ENCODE results near the gene CEP78. TPM values are rescaled to one million over a fixed set of nuclear protein-coding genes. Genes with fewer than 3 reads are reported as not detected.

Gene CEP78
- total RNA-seq, 2 donors from 2014 or later, result 52.8 to 71.6 TPM

DNA sequence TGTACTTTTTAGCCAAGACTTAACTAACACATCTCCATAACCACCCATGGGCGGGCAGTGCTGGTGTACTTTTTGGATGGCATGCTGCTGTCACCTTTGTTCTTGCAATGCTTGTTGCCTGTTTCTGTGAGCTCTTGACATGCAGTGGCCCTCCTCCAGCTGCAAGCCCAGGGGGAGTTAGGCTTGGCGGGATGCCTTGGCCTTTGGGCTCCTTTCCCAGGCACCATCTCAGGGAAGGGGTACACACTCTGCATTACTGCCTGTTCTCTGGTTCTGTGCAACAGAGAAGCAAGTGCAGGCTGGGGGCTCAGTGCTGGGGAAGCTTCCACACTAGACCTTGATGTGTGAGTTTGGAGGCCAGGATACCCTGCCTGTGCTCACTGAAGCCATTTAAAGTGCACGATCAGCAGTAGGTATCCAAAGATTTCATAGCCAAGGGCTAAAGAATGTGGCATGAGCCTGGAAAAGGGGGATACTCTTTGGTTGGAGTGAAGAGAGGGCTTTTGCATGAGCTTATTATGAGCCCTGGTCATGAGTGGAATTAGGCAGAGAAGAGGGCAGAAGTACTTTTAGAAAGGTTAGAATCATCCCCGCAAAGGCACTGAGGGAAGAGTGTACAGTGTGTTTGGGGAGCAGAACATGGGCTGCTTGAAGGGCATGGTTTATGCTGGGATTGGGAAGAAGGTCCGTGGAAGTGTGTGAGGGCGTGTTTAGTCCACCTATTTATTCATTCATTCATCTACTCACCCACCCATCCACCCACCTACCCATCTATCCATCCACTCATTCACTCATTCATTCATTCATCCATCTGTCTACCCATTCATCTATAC lies 83.5 kb downstream of the CEP78 start:
- no peak overlapping the region for H3K4me3 ChIP-seq (ENCODE audit: low read length)
- Mint-ChIP-seq H3K9me3 (no peaks in the 10 kb centered on the region), H3K27ac (no peak overlapping the region), H3K27me3 (ENCODE audit: insufficient read depth) (no peaks in the 10 kb centered on the region), H3K4me1 (peaks cover 9% of the 10 kb centered on the region), H3K4me3 (no peak overlapping the region), H3K36me3 (ENCODE audit: low read depth) (peaks cover 79% of the 10 kb centered on the region)
- no peak overlapping the region for H3K27ac ChIP-seq (ENCODE audit: low read depth, low read length)
- H3K9ac ChIP-seq (ENCODE audit: extremely low read depth, low read length, poor library complexity, severe bottlenecking), result no peak overlapping the region
- 84 to 91% methylated on average over 3 to 6 of the region's 6 CpGs for WGBS, 2 experiments (ENCODE audit: insufficient coverage in 1 of 2, insufficient read length in 1 of 2)
- no peaks in the 10 kb centered on the region for H3K9me3 ChIP-seq (ENCODE audit: control insufficient read depth, low read length)
- H3K36me3 ChIP-seq (ENCODE audit: control insufficient read depth, insufficient read depth, low read length), result peaks cover 49% of the 10 kb centered on the region
- no peaks in the 10 kb centered on the region for H3K4me1 ChIP-seq (ENCODE audit: control insufficient read depth, insufficient read depth, low read length)
- TF ChIP-seq, protein P1, sequence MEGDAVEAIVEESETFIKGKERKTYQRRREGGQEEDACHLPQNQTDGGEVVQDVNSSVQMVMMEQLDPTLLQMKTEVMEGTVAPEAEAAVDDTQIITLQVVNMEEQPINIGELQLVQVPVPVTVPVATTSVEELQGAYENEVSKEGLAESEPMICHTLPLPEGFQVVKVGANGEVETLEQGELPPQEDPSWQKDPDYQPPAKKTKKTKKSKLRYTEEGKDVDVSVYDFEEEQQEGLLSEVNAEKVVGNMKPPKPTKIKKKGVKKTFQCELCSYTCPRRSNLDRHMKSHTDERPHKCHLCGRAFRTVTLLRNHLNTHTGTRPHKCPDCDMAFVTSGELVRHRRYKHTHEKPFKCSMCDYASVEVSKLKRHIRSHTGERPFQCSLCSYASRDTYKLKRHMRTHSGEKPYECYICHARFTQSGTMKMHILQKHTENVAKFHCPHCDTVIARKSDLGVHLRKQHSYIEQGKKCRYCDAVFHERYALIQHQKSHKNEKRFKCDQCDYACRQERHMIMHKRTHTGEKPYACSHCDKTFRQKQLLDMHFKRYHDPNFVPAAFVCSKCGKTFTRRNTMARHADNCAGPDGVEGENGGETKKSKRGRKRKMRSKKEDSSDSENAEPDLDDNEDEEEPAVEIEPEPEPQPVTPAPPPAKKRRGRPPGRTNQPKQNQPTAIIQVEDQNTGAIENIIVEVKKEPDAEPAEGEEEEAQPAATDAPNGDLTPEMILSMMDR (conservative IDR thresholded peaks at IDR 0.05), result no peak
- H3K27me3 ChIP-seq (ENCODE audit: control insufficient read depth, insufficient read depth, low read length, poor library complexity, severe bottlenecking), result no peaks in the 10 kb centered on the region
- no peak for DNase-seq

DNA sequence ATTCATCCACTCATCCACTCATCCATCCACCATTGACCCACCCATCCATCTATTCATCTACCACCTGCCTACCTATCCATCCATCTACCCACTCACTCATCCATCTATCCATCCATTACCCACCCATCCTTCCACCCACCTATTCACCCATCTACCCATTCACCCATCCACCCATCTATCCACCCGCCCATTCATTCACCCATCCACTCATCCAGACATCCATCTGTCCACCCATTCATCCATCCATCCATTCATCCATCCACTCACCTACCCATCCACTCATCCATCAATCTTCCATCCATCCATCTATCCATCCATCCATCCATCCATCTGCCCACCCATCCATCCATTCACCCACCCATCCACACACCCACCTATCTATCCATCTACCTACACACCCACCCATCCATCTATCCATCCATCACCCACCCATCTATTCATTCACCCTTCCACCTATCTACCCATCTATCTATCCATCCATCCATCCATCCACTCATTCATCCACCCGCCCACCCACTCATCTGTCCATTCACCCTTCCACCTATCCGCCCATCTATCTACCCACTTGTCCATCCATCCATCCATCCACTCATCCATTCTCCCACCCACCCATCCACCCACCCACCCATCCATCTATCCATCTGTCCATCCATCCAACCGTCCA lies 84.3 kb downstream of the CEP78 start:
- Mint-ChIP-seq H3K36me3 (ENCODE audit: low read depth) (peaks cover 83% of the 10 kb centered on the region), H3K4me1 (peaks cover 8% of the 10 kb centered on the region), H3K4me3 (no peak overlapping the region), H3K9me3 (no peaks in the 10 kb centered on the region), H3K27me3 (ENCODE audit: insufficient read depth) (no peaks in the 10 kb centered on the region), H3K27ac (no peak overlapping the region)
- DNase-seq, result no peak
- Histone ChIP-seq H3K27ac (ENCODE audit: low read depth, low read length) (no peak overlapping the region), H3K4me3 (ENCODE audit: low read length) (no peak overlapping the region), H3K4me1 (ENCODE audit: control insufficient read depth, insufficient read depth, low read length) (no peaks in the 10 kb centered on the region), H3K9ac (ENCODE audit: extremely low read depth, low read length, poor library complexity, severe bottlenecking) (no peak overlapping the region), H3K36me3 (ENCODE audit: control insufficient read depth, insufficient read depth, low read length) (peaks cover 49% of the 10 kb centered on the region), H3K9me3 (ENCODE audit: control insufficient read depth, low read length) (no peaks in the 10 kb centered on the region), H3K27me3 (ENCODE audit: control insufficient read depth, insufficient read depth, low read length, poor library complexity, severe bottlenecking) (no peaks in the 10 kb centered on the region)
- TF ChIP-seq, protein P1 (conservative IDR thresholded peaks at IDR 0.05), result no peak
- WGBS, 2 experiments (ENCODE audit: insufficient coverage in 1 of 2, insufficient read length in 1 of 2), result 87 to 95% methylated on average over 3 to 4 of the region's 4 CpGs

DNA sequence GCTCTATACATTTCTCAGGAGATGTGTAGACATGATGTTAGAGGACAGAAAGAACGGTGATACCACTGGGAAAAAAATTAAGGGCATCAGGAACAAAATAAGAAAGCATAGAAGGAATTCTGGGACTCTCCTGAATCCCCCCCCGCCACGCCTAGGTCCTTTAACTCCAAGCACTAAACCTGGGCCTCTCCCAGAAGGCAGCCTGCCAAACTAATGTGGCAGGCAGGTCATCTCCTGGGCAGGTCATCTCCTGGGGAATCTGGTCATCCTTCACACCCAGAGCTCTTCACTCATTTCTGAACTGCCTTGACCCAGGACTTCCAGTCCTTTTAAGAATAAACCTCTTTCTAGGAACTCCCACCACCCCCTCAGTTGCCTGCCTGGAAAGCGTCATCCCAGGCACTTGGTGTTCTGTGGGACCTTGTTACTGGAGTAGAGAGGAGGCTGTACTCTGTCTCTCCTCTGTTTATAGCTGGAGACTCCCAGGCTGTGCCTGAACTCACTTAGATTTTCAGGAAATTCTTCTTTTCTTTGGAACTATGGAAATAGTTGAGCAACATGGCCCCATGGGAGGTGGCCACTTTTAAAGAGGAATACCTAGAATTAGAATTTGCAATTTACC lies 85.1 kb downstream of the CEP78 start:
- Mint-ChIP-seq H3K4me3 (no peak overlapping the region), H3K36me3 (ENCODE audit: low read depth) (peaks cover 85% of the 10 kb centered on the region), H3K4me1 (peaks cover 11% of the 10 kb centered on the region), H3K27ac (no peak overlapping the region), H3K27me3 (ENCODE audit: insufficient read depth) (no peaks in the 10 kb centered on the region), H3K9me3 (no peaks in the 10 kb centered on the region)
- Histone ChIP-seq H3K9me3 (ENCODE audit: control insufficient read depth, low read length) (peaks cover 3% of the 10 kb centered on the region), H3K27me3 (ENCODE audit: control insufficient read depth, insufficient read depth, low read length, poor library complexity, severe bottlenecking) (no peaks in the 10 kb centered on the region), H3K27ac (ENCODE audit: low read depth, low read length) (no peak overlapping the region), H3K9ac (ENCODE audit: extremely low read depth, low read length, poor library complexity, severe bottlenecking) (no peak overlapping the region), H3K4me1 (ENCODE audit: control insufficient read depth, insufficient read depth, low read length) (no peaks in the 10 kb centered on the region), H3K4me3 (ENCODE audit: low read length) (no peak overlapping the region), H3K36me3 (ENCODE audit: control insufficient read depth, insufficient read depth, low read length) (peaks cover 50% of the 10 kb centered on the region)
- no peak for DNase-seq
- TF ChIP-seq, protein P1 (conservative IDR thresholded peaks at IDR 0.05), result no peak
- WGBS, 2 experiments (ENCODE audit: insufficient coverage in 1 of 2, insufficient read length in 1 of 2), result 96 to 100% methylated on average over 4 of the region's 4 CpGs
